Measurements from ENCODE around the gene RTN4R.
A peak's percentile ranks its signal among the peaks of the same experiment; 100 is the strongest.
"Not testable (repeated sequence)": the region's sequence is repeated elsewhere in the genome, so short reads cannot be mapped to it uniquely, and the experiment has no call there.

Gene RTN4R

DNA sequence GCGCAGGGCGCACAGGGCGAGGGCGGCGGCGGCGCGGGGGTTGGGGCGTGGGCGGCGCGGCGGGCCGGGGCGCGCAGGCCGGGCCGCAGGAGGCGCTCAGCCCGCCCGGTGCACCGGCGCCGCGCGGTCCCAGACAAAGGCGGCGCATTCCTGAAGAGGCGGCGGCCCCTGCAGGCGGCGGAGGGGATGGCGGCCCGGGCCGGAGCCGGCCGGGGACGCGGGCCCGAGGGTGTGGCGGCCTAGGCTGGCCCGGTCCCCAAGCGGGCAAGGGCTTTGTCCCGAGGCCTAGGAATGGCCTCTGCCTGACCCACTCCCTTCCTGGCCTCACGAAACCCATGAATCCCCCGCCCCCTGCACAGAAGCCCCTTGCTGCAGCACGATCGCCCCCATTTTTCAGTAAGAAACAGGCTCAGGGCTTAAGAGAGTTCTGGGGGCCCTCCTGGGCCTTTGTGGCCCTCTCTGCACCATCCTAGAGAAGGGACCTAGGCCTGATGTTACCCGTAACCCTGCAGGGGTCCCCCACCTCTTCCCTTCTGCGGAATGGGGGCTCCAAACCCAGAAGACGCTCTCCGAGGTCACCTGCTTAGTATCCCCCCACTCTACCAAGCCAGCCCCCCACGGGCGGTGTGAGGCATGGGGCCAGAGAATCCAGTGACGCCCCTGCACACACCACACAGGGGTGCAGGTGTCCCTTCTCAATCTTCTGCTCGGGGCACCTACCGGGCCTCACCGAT, at the start of gene RTN4R:
RTN4R (minus strand) TSS at position 40 of the 734 bp plus-strand sequence. CDS start 226 bp downstream, outside the sequence.
- peak; percentile 61 for DNase-seq (ENCODE audit: low spot score)

DNA sequence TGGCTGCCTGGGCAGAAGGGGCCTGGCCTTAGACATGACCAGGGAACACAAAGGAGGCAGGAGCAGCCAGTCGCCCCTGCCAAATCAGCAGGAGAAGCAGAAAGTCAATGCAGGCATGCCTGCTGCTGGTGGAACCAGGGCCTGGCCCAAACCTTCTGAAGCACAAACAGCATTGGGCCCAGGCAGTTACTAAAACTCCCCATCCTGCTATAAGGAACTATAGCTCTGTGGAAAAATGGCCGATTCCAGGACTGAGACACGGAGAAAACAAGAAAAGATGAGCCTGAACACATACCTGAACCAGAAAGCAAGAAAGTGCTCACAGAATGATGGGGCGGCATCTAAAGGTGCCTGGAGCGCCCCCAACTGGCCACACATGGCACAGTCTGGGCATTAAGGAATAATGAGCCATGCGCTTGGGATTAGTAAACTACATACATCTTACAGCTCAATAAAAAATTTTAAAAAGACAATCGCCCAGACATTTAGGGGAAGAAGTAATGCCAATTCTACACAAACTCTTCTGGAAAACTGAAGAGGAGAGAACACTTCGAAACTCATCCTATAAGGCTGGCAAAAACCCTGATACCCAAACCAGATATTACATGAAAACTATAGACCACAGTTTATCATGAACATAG, 49.4 kb upstream of the RTN4R start:
- not testable (repeated sequence) for DNase-seq (ENCODE audit: low spot score)

DNA sequence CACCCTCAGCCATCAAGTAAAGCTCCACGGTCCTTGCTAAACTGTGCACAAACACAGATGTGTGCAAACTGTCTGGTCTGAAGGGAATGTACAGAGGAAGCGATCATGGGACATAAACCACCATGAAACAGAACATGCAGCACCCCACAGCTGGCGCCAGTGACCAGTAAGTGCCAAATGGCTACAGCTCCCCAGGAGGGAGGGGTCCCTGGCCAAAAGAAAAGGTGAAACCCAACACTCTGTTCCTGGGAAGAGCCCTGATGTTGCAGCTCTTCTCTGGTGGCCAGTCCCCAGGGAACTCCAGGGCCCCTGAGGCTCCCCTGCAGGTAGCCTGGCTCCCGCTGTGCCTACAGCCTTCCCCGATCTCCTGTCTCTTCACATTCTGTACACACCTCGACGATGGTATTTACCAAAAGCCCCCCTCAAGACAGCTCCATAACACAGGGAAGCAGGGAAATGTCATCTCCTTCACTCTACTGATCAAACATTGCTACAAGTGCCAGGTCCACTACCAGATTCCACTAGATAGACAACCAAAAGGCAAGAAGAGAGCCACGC, 48.8 kb upstream of the RTN4R start:
- no peak for DNase-seq (ENCODE audit: low spot score)

DNA sequence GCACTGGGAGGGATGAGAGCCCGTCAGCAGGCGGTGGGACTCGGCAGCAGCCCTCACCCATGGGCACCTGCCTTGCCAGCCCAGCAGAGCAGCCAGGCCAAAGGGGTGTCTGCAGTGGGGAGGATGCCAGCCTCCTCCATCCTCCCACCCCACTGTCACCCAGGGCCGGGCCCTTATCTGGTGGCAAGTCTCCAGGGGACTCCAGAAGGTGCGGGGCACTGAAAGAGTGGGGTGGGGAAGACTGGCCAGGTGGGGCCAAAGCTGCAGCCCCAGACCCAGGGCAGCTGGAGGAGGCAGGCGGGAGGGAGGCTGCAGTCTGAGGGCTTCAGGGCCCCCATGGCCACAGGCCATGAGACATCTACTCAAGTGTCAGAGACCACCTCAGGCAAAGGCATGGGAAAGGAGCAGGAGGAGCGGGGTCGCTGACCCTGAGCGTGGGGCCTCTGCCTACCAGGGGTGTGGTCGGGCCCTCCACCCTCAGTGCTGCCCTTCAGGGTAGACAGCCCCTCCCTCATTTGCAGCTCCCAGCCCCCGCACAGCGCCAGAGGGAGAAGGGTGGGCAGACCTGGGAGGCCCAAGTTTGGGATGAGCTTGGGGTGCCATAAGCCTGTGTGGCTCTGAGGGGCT, 48.2 kb upstream of the RTN4R start:
- no peak for DNase-seq (ENCODE audit: low spot score)

DNA sequence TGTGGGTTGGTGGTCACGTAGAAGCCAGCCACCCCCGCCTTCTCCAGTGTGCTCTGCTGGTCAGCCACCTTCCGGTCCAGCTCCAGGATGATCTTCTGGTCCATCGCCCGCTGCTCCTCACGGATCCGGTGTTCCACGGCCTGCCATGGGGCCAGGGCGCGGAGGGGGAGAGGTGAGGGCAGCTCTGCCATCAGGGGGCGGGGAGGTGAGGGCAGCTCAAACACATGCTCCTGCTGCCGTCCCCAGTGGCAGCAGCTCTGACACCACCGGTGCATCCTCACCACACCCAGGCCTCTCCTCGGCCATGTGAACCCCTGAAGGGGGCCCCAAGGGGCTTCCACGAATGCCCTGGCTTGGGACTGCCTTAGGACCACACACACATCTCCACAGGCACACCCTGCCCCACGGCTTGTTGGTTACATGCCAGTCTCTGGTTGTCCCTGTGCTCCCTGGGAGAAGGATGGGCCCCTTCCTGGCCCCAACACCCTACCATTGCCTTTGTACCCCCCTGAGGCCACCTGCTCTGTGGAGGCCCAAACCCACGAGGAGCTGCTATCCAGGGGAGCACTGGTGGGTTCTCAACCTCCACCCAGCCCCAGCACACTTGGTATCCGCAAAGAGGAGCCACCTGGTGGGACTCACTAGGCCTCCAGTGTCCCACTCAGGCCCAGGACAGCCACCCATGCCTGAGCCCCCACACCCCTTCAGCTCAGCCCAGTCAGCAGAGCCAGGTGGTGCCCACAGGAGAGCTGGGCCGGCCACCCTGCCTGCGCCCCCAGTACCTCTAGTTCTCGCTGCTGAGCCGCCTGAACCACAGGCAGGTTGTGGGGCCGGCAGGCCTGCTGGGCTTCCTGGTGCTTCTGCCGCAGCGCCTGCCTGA, 47.5 kb upstream of the RTN4R start:
- no peak for DNase-seq (ENCODE audit: low spot score)

DNA sequence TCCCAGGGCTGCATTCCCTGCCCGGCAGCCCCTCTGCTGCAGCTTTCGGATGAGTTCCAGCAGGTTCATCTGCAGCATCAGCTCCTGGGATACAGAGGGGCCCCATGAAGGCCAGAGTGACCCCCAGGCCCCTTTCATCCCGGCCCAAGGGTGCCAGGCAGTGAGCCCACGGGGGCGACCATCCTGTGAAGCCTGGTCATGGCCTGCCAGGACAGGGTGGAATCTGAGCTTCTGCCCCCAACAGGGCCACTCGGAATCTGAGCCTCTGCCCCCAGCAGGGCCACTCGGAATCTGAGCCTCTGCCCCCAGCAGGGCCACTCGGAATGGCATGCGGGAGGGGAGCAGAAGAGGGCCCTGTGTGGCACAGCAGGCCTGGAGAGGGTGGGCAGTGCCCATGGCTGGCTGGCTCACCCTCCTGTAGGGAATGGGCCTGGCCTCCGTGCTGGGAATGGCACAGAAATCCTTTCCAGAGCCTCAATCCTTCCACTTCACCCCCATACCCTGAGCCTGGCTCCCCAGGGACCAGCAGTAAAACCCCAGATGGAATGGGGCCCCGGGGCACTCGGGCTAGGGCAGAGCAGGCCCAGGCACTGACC, 46.7 kb upstream of the RTN4R start:
- not testable (repeated sequence) for DNase-seq (ENCODE audit: low spot score)

DNA sequence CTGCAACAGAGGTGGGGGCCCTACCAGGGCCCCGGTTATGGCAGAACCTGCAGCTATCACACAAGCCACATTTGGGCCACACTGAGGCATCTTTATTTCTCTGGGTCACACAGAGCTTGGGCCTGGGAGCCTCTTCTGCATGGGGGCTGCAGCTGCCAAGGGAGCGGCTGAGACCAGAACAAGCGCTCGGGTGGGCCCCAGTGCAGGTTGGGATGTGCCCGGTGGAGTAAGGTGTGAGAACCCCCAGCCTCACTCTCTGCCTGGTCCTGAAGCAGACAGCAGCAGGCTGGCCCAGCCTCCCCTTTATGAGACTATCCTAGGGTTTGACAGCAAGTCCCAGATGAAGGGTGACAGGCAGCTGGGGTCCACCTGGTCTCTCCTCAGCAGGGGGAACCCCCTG, 46.1 kb upstream of the RTN4R start:
- not testable (repeated sequence) for DNase-seq (ENCODE audit: low spot score)

DNA sequence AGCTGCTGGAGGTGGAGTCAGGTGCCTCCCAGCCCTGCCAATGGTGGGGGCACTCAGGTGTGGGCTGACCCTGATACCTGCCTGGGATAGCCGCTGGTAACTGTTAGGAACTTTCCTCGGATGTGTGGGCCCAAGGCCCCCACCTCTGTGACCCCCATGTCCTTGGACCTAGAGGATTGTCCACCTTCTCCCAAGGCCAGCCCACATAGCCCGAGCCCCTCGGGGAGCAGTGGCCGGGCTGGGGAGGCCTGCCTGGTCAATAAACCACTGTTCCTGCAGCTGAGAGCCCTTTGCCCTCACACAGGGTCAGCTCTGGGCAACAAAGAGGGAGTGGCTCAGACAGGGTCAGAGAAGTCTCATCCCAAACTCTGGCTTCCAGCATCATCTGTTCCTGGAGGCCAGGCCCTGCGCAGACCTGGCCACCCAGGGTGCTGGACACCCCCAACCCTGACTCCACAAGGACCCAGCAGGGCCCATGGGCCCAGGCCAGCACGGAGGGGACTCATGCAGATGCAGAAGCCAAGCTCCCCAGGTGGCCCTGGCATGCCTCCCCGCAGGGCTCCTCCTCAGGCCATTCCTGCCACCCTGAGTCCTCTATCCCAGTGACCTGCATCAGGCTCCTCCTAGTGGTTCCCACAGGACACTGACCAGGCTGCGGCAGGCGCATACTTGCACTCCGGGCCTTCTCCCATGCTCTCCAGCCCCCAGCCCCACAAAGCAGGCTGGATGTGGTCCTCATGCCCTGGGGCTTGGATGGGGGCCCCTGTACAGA, 45.4 kb upstream of the RTN4R start:
- not testable (repeated sequence) for DNase-seq (ENCODE audit: low spot score)

DNA sequence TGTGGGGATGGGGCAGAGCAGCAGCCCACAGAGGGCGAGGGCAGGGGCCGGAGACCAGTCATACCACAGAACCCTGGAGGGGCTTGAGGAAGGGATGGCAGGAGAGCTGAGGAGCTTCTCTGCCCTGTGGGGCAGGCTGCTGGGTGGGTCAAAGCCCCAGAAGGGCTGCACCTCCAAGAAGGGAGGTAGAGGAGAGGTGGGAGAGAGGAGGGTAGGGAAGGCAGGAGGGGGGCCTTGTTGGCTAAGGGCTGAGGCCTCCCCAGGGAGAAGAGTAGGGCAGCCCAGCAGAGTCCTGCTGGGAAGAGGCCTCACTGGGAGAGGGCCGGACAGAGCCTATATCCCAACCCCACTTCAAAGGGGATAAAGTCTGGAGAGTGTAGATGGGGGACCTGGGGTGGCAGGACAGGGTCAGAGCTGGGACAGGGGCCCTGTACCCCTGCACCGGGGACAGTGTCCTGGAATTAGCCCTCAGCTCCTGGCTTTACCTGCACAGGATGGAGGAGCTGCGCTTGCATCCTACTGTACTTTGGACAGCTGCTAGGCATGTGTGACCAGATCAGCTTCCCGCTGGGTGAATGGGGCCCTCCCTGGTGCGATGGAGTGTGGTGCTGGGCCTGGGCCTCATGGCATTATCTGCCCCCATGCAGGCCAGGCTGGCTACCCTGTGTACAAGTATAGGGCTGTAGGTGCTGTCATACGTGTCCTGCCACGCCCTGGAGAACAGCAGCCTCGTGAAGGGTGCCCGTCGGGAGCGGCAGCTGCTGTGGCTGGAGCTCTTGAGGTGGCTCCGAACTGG, 44.5 kb upstream of the RTN4R start:
- DNase-seq (ENCODE audit: low spot score) = no peak

DNA sequence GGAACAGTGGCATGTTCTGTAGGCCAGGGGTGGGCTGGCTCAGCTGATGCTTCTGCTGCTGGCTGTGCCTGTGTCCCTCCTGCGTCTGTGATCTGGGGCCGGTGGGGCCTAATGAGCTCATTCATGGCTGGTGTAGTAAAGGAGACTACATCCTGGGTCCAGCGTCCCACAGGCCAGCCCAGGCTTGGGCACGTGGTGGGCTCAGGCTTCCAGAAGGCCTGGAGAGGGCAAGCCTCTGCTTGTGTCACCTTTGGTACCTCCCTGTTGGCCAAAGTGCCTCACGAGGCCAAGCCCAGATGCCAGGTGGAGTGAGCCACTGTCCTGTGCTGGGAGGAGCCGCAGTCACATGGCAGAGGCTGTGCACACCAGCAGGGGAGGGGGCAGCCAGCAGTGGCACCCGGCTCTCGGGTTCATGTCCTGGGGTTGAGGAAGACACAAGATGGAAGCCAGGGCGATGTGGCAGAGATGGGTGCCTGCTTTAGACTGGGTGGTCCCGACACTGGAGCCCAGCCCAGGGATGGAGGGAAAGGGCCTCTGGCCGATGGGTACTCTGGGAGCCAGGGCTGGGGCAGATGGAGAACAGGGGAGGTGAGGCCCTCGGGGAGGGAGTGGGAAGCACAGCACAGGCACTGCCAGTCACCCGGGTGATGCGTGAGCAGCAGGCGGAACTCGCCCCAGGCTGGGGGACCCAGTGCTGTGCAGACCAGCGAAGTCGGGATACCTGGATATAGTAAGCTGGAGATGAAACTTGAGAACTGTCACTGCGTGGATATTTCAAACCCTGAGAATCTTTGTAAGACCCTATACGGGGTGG, 43.3 kb upstream of the RTN4R start:
- not testable (repeated sequence) for DNase-seq (ENCODE audit: low spot score)

DNA sequence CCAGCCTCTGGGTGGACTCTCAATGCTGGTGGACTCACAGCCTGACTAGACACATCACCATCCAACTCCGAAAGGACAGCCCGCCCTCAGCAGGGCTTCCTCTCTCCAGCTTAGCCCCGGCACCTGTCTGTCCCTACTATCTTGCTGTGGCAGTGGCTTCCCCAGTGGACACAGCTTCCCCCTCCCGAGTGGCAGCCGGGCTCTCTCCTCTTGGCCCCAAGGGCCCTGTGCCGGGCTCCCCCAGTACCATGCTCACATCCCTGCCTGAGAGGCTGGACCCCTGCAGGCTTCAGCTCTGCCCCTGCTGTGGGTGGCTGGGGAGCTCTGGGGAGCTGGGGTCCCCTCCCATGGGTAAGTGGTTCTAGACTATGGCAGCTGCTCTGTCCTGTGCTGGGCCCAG, 42.7 kb upstream of the RTN4R start:
- DNase-seq (ENCODE audit: low spot score) = not testable (repeated sequence)

DNA sequence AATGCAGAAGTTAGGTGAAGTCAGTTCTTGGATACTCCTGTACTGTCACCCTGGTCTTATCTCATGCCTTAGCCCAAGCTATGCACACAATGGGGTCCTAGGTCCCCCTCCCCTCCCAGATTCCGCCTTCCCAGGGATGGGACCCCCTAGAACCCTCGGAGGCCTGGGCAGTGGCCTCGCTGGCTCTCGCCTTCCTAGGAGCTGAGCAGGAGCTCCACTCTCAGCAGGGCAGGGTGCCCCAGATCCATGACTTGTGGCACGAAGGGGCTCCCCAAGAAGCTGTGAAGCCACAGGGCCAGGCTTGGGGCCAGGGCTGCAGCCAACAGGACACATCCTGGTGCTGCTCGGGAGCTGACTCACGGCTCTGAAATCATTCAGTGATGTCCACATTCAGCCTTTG, 42.1 kb upstream of the RTN4R start:
- DNase-seq (ENCODE audit: low spot score) = not testable (repeated sequence)

DNA sequence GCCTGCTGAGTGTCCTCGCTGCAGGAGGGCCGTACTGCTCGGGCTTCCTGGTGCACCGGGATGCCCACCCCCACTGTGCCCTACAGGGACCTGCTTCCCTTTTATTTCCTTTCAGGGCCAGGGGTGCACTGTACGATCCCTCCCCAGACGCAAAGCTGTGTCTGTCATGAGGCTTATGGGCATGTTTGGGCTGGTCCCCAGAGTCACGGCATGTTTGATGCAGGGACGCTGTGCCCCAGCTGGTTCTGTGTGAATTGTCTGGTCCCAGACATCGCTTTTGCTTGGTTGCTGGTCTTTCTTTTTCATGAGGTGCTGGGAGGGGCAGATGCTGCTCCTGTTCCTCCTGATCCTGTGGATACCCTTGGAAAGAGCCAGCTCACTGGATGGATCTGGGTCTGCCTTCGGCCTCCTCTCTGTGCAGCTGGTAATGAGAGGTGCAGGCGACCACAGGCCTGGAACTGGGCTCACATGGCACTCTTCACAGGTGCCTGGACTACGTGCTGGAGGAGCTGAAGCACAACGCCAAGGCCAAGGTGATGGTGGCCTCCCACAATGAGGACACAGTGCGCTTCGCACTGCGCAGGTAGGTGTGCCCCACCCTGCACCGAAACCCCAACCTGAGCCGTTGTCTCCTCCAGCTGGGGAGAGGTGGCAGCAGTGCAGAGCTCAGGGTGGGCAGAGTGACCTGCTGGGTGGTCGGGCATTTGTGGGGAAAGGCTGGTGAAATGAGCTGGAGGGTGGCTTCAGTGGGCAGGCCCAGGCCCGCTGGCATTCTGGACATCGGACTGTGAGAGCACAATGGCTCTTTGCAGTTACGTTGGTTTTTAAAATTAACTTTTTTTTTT, 40.9 kb upstream of the RTN4R start:
- not testable (repeated sequence) for DNase-seq (ENCODE audit: low spot score)

DNA sequence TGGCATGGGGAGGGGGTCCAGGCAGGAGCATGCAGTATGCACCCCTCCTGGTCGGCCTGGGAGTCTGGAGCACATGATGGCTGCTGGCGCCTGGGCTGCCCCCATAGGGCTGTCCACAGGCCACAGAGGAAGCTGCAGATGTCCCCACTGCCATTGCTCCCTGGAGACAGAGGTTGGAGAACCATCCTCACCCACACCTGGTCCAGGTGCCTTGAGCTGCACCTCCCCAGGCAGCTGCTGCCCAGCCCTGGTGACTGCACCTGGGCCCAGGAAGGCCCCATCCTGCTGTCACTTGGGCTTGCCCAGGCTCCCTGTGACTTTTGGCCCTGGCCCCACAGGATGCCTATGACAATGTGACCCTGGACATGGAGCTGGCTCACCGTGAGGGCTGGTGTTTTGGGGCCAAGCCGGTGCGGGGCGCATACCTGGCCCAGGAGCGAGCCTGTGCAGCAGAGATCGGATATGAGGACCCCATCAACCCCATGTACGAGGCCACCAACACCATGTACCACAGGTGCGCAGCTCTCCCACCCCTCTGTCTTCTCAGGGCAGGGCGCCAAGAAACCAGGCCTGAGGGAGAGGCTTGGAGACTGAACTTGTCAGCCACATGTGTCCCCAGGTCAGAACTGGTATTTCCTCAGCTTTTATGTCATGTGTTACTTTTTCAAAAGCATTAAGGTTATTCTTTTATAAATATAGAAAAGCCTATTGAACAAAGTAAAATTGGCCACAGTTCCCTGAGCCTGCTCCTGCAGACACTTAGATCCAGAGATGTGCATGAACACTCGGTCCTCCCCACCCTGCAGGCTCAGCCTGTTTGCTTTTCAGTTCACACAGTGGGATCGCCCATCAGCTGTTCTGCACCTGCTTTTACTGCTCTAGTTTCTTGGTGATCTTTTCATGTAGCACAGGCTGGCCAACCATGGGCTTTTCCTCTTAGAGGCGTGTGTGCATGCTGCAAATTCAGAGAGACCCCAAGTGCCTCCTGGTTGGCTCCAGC, 39.6 kb upstream of the RTN4R start:
- not testable (repeated sequence) for DNase-seq (ENCODE audit: low spot score)

DNA sequence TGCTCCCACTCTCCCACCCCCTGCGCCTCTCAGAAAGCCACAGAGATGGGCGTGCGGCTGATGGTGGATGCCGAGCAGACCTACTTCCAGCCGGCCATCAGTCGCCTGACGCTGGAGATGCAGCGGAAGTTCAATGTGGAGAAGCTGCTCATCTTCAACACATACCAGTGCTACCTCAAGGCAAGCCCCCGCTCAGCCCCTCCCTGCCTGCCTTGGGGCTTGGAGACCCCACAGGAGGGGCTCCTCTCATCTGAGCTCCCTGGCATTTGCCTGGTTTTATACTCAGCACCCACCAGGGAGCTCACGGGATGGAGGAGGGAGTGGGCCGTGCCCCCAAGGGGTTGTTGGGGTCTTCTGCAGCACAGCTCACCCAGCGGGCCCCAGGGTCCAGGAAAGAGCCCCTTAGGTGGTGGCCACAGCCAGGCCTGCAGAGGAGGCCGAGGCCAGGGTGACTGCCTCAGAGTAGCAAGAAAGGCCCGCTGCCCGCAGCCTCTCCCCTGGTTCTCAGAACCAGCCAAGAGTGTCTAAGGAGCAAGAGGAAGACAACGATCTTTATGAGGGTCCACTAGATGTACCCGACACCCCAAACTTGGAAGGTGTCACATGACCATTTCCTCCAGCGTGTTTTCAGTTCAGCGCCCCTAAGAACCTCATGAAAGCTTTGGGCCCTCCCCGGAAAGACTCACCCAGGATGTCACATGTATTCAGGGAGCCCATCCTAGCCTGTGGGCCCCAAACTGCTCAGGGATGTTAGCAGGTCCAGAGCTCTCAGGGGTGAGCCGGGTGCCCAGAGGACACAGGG, 38.7 kb upstream of the RTN4R start:
- DNase-seq (ENCODE audit: low spot score) = not testable (repeated sequence)

Measured in kidney tubule cell (primary cell).